MCF 10A (cell line): ENCODE results near the gene FAM210B. TPM values are rescaled to one million over a fixed set of nuclear protein-coding genes. Genes with fewer than 3 reads are reported as not detected.

Source experiments
- BruUV-seq: library from RNA; stranded (reverse); fragments of 400-500 nt; replicated peaks from 2 replicates; lab custom pipeline; 2021; lab: Mats Ljungman, UMichigan
- CTCF ChIA-PET: fragments of 300-600 bp; sonication (Branson Sonifier 250); formaldehyde crosslinking; extraction: SDS; loops from one replicate; lab custom pipeline; 2021; ENCODE audit warnings: antibody characterized with exemption, inconsistent platforms; lab: Yijun Ruan, JAX
- POLR2A ChIA-PET: fragments of 300-600, 350-650 bp; sonication (Branson Sonifier 250); formaldehyde crosslinking; extraction: SDS; loops from one replicate; lab custom pipeline; 2020; ENCODE audit warnings: antibody characterized with exemption, inconsistent platforms; lab: Yijun Ruan, JAX
- DNase-seq: peaks from one replicate; pipeline ENCODE4 v3.0.0-alpha.2; 2018; ENCODE audit not compliant: unreplicated experiment
- H3K27ac Mint-ChIP-seq: one replicate; pipeline ENCODE4 v1.8.0; 2022; ENCODE audit warnings: mild to moderate bottlenecking, low read depth, mixed read lengths; ENCODE audit not compliant: unreplicated experiment
- H3K27me3 Mint-ChIP-seq: one replicate; pipeline ENCODE4 v1.8.0; 2022; ENCODE audit warnings: mixed read lengths; ENCODE audit not compliant: insufficient read depth, unreplicated experiment
- H3K36me3 Mint-ChIP-seq: one replicate; pipeline ENCODE4 v1.8.0; 2022; ENCODE audit warnings: mild to moderate bottlenecking, moderate library complexity, mixed read lengths; ENCODE audit not compliant: insufficient read depth, unreplicated experiment
- H3K4me1 Mint-ChIP-seq: one replicate; pipeline ENCODE4 v1.8.0; 2022; ENCODE audit warnings: mixed read lengths; ENCODE audit not compliant: insufficient read depth, unreplicated experiment
- H3K4me3 Mint-ChIP-seq: one replicate; pipeline ENCODE4 v1.8.0; 2022; ENCODE audit warnings: mild to moderate bottlenecking, moderate library complexity, mixed read lengths; ENCODE audit not compliant: unreplicated experiment
- H3K9me3 Mint-ChIP-seq: one replicate; pipeline ENCODE4 v1.8.0; 2022; ENCODE audit warnings: mixed read lengths; ENCODE audit not compliant: unreplicated experiment
- intact Hi-C: fragments of 100-400 bp; cut with micrococcal nuclease; formaldehyde crosslinking; loops from 2 replicates; pipeline ENCODE4 v1.14.1; 2022
- total RNA-seq: library from RNA; stranded (reverse); gene quantifications from 2 replicates; pipeline ENCODE4 v1.2.3, GENCODE V29; 2022
- TF ChIP-seq, protein P1 (sequence below): fragments of 200-600 bp; IDR thresholded peaks from one replicate; pipeline ENCODE4 v1.8.0; 2022; ENCODE audit warnings: antibody characterized with exemption, mild to moderate bottlenecking; ENCODE audit not compliant: unreplicated experiment

FAM210B gene
- total RNA-seq, 1 experiment from 2014 or later, result 38.2 TPM

DNA sequence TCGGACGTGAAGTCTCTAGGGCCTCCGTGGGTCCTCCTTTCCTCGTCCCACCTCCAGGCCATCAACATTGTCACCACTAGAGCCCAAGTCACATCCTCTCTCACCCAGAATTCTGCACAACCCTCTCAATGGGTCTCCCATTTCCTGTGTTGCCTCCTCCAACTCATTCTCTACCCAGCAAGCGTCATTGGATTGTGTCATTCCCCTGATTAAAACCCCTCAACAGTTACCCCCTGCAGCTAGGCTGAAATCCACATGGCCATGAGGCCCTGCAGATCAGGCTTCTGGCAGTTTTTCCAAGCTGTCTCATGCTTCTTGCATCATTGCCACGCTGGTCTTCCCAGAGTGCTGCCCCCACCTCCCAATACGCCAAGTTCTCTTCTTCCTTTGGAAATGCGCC lies 12.9 kb upstream of the FAM210B start:
- ChIA-PET POLR2A (no interaction called here), CTCF (interaction anchor here (0.6 to 5.8 kb wide), 6 partner anchors 8 to 676 kb away, joined by 3 to 115 read pairs (median 40); partner anchors contain the start of gene MC3R)
- TF ChIP-seq, protein P1, sequence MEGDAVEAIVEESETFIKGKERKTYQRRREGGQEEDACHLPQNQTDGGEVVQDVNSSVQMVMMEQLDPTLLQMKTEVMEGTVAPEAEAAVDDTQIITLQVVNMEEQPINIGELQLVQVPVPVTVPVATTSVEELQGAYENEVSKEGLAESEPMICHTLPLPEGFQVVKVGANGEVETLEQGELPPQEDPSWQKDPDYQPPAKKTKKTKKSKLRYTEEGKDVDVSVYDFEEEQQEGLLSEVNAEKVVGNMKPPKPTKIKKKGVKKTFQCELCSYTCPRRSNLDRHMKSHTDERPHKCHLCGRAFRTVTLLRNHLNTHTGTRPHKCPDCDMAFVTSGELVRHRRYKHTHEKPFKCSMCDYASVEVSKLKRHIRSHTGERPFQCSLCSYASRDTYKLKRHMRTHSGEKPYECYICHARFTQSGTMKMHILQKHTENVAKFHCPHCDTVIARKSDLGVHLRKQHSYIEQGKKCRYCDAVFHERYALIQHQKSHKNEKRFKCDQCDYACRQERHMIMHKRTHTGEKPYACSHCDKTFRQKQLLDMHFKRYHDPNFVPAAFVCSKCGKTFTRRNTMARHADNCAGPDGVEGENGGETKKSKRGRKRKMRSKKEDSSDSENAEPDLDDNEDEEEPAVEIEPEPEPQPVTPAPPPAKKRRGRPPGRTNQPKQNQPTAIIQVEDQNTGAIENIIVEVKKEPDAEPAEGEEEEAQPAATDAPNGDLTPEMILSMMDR, result no peak
- Mint-ChIP-seq H3K27me3 (peaks cover 5% of the 10 kb centered on the region), H3K4me3 (no peak overlapping the region), H3K27ac (no peak overlapping the region), H3K4me1 (no peaks in the 10 kb centered on the region), H3K9me3 (no peaks in the 10 kb centered on the region), H3K36me3 (no peaks in the 10 kb centered on the region)
- BruUV-seq, result no TSS peak
- intact Hi-C loops, result no loop called here
- no peak for DNase-seq

DNA sequence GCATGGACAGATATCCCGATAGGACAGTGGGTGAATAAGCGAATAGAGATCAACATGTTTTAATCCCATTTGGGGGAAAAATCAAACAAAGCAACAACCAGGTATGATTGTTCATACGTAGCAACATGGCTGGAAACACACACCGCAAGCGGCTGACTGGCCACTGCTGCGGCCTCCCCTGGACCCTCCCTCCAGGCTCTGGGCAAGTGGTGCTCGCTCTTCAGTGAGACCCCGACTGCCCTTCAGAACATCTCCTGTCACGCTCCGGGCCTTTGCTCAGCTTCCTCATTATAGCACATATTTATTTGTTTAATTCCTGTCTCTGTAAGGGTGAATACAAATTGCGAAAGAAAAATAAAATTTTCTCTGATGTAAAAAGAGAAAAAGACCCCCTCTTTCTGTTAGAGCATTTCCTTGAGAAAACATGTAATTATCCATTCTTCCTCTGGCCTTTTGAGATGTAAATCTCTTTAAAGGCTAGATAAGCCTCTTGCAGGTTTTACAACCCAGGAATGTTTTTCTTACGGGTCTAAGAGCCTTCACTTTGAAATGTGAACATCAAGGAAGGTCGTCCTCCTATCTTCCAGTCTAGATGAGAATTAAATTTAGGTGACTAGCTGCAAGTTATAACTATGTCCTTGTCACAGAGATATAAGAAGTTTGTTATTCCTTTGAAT lies 11.0 kb upstream of the FAM210B start:
- Mint-ChIP-seq H3K9me3 (no peaks in the 10 kb centered on the region), H3K36me3 (no peaks in the 10 kb centered on the region), H3K27me3 (no peaks in the 10 kb centered on the region), H3K4me1 (no peaks in the 10 kb centered on the region), H3K4me3 (no peak overlapping the region), H3K27ac (no peak overlapping the region)
- intact Hi-C loops, result no loop called here
- no TSS peak for BruUV-seq
- CTCF ChIA-PET, result interaction anchor here (0.8 to 5.7 kb wide), 2 partner anchors 10 to 146 kb away, joined by 4 to 56 read pairs; no protein-coding TSS in a partner anchor
- POLR2A ChIA-PET, result no interaction called here
- TF ChIP-seq, protein P1, result no peak
- DNase-seq, result no peak

DNA sequence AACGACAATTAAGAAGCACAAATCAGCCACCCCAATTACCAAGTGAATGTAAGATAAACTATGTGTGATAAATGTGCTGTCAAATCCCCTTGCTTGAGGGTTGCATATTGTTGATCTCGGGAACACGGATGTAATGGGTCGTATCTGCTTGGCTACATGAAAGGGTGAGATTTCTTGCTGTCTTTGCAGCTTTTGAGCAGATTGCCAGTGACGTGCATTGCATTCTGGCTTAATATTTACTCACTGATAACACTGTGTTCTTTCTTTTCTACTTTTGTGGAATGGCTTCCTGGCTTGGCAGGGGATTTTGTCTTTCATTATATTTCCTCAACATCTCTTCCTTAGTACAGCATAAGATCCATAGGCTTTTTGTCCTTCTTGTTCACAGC lies 10.5 kb upstream of the FAM210B start:
- no peak for DNase-seq
- TF ChIP-seq, protein P1, result no peak
- intact Hi-C loops, result no loop called here
- Mint-ChIP-seq H3K27me3 (no peaks in the 10 kb centered on the region), H3K4me1 (no peaks in the 10 kb centered on the region), H3K9me3 (no peaks in the 10 kb centered on the region), H3K27ac (no peak overlapping the region), H3K36me3 (no peaks in the 10 kb centered on the region), H3K4me3 (no peak overlapping the region)
- no TSS peak for BruUV-seq
- ChIA-PET CTCF (interaction anchor here (0.7 to 1.3 kb wide), 4 partner anchors 9 to 147 kb away, joined by 4 to 5 read pairs (median 4); partner anchors contain the start of gene MC3R), POLR2A (no interaction called here)

DNA sequence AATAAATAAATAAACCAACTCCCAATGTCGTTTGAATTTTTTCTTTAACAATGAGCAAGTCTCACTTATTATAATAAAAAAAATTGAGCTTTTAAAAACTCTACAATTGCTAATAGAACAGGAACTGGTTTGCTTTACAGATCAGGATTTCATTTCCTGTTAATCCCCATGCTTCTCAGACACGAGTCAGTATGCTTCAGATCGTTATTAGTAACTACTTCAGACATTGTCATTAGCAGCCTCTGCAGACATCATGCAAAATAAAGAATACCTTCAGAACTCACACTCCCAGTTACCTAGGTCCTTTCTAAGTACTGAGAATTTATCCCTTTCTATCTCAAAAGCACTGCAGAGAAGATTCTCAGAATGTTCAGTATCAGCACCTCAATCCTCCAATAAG lies 10.0 kb upstream of the FAM210B start:
- no TSS peak for BruUV-seq
- Mint-ChIP-seq H3K36me3 (no peaks in the 10 kb centered on the region), H3K27ac (no peak overlapping the region), H3K9me3 (no peaks in the 10 kb centered on the region), H3K27me3 (no peaks in the 10 kb centered on the region), H3K4me3 (no peak overlapping the region), H3K4me1 (no peaks in the 10 kb centered on the region)
- intact Hi-C loops, result no loop called here
- ChIA-PET CTCF (interaction anchor here (0.7 to 1.3 kb wide), 4 partner anchors 9 to 147 kb away, joined by 4 to 5 read pairs (median 4); partner anchors contain the start of gene MC3R), POLR2A (no interaction called here)
- TF ChIP-seq, protein P1, result no peak
- DNase-seq, result no peak
